Astrocyte (in vitro differentiated cells and primary cell): ENCODE data around the gene KIFAP3.

ENCODE experiments used
- CTCF ChIP-seq: IDR thresholded peaks from 2 replicates; pipeline ENCODE4 v1.5.1; 2011; ENCODE audit warnings: low read depth, mild to moderate bottlenecking, inconsistent platforms, low read length, moderate library complexity; ENCODE audit not compliant: insufficient read depth
- EZH2 ChIP-seq: IDR thresholded peaks from 2 replicates; pipeline ENCODE4 v1.6.1; 2012; ENCODE audit warnings: mild to moderate bottlenecking, low read length, inconsistent platforms; ENCODE audit not compliant: insufficient read depth

DNA sequence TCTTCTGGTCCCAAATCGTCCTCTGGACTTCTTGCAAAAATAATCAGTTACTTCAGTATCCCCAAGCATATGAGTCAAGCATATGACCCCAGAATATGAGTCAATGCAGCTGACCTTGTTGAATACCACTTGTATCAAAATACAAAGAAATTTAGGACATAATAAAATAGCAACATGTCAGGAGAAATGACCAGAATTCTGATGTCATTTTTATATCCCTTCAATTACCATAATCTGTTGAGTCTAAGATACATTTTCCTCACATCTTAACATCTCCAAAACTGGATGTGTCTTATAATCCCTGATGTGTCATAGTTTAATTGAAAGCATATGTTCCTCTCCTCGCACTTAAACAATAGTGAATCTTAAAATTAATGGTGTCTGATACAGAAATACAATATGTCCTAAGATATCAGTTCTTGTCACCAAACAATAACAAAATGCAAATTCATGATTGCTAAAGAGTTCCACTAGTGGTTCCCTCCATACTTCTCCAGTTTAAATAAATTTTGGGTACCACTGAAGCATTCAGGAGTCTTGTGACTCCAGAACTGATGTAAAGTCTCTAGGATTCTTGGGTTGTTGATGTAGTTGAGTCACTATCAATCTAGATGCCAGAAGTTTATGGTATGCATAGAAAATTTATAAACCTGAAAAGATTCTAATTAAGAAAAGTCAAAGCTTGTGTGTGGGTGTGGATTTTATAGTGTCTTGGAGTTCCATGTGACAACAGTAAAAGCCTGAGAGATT, 41.8 kb downstream of the KIFAP3 start:
- no peak for TF ChIP-seq CTCF
- no peak for TF ChIP-seq EZH2
